NB4 (cell line): ENCODE measurements around the gene TSPAN4.

Experiments used
- CTCF ChIP-seq: IDR thresholded peaks from one replicate; pipeline ENCODE4 v1.5.1; 2012; ENCODE audit warnings: low read depth, low read length
- MYC ChIP-seq: IDR thresholded peaks from 2 replicates; pipeline ENCODE4 v1.6.1; 2011; ENCODE audit warnings: low read depth, low read length
- POLR2A ChIP-seq: IDR thresholded peaks from 2 replicates; pipeline ENCODE4 v1.6.1; 2011; ENCODE audit warnings: mild to moderate bottlenecking; ENCODE audit not compliant: insufficient read length; ENCODE audit errors: extremely low read depth

DNA sequence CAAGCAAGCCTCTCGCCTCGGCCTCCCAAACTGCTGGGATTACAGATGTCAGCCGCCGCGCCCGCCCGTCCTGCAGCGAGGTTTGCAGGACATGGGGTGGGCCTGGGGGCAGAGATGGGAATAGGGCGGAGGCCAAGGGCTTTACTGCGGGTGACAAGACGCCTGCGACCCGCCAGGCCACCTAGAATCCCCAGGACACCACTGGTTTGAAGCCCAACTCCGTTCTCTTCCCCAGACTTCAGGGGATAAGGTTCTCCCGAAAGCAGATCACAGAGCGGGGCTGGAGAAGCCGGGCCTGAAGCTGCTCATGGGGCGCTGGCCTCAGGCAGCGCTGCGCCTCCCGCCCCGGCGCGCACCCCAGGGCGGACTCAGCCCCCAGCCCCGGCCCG, 677 bp upstream of the TSPAN4 start:
- no peak for TF ChIP-seq CTCF
- TF ChIP-seq MYC = no peak
- TF ChIP-seq POLR2A = no peak
